Measurements from ENCODE around the gene EIF3K.

EIF3K gene

DNA sequence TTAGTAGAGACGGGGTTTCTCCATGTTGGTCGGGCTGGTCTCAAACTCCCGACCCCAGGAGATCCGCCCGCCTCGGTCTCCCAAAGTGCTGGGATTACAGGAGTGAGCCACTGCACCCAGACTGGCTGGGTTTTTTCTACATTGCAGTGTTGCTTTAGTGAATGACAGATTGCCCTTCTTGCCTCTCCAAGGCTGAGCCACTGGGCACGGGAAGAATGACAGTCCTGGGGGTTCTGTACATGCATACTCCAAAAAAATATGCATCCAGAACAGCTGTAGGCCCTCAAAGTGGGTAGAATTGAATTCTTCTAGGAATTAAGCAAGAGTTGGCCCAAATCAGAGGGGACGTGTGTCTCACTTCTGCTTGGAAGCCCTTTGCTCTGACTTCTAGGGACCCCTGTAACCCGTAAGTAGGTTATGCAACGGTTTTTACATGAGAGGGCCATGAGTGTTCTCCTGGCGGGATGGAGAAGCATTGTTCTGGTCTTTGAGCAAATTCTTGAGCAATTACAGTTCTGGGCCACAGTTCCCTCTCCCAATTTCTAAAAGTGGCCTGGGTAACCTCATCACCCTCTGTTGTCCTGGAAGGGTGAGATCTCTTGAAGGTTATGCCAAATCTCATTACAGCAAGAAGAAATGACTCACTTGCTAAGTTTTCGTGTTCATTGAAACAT lies 32.1 kb downstream of the EIF3K start:
- DNase-seq = no peak

- no peak for DNase-seq
Measured at GRCh38 chr19:38653028-38653571, 34.1 kb downstream of the EIF3K start.

DNA sequence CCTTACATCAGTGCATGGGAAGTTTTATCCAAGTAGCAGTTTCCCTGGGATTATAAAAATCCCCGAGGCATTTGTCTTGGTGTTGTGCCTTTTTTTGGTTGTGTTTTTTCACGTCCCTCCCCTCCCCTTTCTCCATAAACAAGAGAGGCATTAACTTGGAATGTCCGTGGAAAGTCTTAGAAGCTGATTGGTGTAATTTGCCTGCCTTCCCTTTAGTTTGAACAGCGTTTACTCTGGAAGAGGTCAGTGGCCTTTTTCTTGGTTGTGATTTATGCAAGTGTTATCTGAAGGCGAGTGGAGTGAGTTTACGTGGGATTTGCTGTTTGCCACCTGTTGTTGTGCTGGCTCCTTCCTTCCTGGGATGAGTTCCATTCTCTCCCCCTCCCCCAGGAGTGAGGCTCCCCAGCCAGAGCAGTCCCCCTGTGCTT lies 35.7 kb downstream of the EIF3K start:
- DNase-seq = no peak

- no peak for DNase-seq
Measured at GRCh38 chr19:38655148-38655824, 36.3 kb downstream of the EIF3K start.

DNA sequence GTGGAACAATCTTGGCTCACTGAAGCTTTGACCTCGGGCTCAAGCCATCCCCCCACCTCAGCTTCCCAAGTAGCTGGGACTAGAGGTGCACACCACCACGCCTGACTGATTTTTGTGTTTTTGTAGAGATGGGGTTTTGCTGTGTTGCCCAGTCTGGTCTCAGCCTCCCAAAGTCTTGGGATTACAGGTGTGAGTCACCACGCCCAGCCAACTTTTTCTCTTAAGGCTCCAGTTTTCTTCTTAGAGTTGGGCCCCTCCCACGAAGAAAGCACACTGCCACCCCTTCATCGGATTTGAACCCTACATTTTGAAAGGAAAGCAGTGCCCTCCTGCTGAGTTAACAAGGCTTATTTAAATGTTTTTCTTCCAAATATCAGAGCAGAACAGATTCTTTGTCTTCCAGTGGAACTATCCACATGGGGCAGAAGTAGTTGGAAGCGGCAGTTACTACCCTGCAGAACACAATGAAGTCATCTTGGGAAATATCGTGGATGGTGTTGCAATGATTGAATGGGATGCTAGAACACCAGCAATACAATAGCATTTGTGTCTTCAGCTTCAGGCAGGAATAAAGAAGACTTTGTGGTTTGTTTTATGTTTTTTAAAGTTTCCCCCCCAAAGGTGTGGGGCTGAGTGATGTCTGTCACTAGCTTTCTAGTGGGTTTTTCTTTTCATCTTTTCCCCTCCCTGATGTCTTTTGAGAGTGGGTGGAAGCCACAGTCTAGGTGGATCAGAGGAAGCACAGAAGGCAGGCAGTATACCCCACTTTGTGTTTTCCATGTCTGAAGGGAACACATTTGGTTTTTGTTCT lies 37.4 kb downstream of the EIF3K start:
- no peak for DNase-seq

GRCh38 chr19:38657633-38658222 lies 38.7 kb downstream of the EIF3K start:
- no peak for DNase-seq

DNA sequence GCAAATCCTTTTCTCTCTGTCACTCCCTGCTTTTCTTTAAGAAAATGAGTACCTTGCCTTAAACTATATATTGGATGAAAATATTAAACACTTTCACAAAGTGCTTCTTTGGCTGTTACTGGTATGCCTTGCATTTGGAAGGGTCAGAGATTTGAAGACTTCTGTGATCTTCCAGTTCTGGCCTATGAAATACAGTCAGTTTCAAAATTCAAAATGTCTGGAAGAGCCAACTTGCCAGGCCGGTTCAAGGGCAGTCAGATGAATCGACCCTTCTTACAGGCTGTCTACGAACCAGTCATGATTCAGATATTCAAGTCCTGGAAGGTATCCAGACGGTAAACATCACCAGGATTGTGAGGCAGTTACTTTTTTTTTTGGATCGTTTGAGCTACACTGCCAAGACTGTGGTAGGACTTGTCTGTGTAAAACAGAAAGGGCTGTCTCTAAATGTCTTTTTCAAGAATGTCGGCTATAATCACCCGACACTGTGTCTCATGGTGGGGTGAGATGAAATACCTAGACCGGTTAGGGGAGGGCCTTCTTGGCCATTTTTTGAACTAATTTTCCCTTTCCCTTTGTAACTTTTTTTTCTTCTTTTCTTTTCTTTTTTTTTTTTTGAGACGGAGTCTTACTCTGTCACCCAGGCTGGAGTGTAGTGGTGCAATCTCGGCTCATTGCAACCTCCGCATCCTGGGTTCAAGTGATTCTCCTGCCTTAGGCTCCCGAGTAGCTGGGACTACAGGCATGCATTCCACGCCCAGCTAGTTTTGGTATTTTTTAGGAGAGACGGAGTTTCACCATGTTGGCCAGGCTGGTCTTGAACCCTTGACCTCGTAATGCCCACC lies 39.7 kb downstream of the EIF3K start:
- no peak for DNase-seq

- no peak for DNase-seq
Measured at GRCh38 chr19:38660724-38661123, 41.7 kb downstream of the EIF3K start.

- DNase-seq = no peak
Measured at GRCh38 chr19:38661136-38661535, 42.1 kb downstream of the EIF3K start.

DNA sequence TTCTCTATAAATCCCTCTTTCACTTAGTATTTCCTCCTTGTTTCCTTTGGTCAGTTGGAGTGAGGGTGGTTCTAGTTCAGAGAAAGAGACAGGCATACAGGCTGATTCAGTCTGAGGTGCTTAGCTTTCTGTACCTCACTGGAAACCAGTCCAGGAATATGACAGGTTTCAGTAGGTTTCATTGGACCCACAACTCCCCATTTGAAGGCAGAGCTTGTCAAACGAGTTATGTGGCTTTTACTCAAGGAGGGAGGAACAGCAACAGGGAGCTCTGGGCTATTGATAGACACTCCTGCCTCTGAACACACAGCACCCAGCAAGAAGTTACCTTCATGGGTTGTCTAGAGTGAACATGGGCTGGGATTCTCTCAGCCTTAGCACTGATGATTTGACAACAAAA lies 43.0 kb downstream of the EIF3K start:
- DNase-seq = no peak

DNA sequence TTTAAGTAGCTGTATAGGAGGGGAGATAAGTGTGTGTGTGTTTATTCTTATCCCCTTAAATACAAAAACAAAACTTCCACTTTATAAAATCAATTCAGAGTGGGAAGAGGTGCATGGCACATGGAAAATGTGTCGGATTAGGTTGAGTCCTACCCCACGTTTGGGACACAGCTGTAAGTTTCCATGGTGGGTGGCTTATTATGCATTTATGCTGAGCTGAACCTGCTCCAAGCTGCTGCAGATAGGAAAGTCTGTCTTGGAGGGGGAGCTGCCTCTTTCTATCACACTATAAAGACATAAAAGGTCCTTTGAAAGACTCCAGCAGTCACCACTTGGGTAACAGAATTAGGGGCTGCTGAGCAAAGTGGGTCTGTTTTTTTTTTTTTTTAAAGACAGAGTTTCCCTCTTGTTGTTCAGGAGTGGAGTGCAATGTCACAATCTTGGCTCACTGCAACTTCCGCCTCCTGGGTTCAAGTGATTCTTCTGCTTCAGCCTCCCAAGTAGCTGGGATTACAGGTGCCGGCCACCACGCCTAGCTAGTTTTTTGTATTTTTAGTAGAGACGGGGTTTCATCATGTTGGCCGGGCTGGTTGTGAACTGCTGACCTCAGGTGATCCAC lies 43.7 kb downstream of the EIF3K start:
- DNase-seq = no peak

DNA sequence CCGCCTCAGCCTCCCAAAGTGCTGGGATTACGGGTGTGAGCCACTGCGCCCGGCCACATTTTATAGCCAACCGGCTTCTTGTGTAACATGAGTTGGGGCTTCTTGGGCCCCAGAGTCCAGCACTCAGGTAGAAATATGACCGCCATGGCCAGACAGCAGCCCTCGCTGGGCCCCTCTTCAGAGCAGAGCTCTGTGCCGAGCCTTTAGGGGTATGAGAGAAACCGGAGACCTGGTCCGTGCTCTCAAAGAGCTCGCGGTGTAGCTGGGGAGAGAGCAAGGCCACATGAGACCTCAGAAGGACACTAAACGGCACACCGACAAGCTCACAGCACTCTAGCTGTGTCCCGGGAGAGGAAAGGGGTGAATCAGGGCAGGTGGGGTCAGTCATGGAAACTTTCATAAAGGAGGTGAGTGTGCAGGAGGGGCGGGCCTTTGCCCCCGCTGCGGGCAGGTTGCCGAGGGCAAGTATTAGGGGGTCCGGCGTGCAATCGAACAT lies 44.2 kb downstream of the EIF3K start:
- no peak for DNase-seq

DNA sequence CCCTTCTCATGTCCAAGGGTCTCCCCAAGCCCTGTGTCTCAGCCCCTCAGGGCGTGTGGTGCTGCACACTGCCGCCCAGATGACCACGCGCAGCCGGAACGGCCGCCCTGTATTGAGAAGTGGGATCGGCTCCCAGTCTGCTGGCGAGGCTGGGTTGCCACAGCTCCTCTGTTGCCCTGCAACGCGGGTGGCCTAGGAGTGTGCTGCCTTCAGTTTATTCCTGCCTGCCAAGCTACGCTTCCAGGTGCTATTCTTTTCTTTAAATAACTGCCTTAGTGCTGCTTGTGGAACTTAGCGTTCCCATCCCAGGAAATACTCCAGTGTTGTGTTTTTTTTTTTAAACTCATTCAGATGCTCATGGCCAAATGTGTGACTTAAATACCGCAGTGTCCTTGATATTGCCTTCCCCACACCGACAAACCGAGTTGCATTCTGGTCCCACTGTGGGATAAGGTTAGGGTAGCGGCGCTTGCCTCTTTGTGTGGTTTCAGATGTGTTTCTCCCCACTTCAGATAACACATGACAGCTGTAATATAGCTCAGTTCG lies 45.0 kb downstream of the EIF3K start:
- no peak for DNase-seq

- no peak for DNase-seq
Measured at GRCh38 chr19:38664503-38665211, 45.7 kb downstream of the EIF3K start.

GRCh38 chr19:38665219-38665931 lies 46.4 kb downstream of the EIF3K start:
- no peak for DNase-seq

GRCh38 chr19:38665950-38666662 lies 47.1 kb downstream of the EIF3K start:
- no peak for DNase-seq

DNA sequence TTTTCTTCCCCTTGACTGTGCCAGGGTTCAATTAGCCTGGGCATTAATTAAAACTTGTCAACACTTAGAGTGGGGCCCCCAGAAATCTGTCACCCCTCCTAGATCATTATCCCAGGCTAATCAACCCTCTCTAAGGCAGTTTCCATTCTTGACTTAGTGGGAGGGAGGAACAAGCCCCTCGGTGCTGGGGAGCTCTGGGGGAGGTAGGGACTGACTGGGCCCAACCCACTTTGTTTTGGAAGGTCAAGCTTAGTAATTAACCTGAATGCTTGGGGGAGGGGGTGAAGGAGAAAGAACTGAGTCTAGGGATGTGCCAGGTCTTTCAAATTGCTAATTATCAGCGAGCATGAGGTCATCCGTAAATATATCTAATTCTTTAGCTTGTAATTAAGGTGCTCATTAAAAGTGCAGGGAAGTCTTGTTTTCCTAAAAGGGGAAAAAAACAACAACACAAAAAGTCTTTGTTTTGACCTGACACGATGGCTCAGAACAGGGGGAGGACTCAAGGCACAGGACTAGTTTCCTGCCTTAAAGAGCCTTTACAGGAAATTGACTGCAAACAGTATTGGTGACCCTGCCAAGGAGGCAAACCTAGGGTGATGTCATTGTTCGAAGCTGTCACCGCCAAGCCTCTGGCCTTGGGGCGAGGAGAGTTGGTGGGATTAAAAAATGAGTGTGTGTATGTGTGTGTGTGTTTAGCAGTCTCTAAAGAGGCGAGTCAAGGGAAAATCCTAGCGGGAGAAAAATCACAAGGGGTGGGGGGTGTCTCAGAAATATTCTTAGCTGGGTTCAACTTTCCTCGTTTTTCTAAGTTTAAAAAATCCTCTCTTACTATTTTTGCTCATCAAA lies 47.9 kb downstream of the EIF3K start:
- DNase-seq = no peak

DNA sequence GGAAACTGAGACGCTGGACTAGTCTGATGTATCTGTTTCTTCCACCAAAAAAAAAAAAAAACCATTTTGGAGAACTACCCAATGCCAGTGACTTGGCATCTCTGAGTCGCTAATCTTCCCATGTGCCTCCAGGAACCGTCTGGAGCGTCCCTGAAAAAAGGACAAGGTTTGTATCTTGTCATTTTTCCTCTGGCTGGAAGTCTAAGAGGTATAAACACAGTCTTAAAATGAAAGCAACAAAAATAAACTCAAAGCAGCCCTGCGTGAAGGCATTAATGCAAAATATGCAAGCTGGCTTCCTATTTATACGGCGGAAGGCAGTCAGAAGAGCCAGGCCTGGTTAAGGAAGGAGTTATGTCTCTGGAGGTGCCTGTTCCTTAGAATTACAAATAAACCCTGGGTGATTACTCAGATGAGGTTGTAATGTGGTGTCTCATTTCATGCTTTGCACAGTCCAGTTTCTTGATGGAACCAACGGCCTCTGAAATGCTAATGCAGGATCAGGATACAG lies 48.7 kb downstream of the EIF3K start:
- no peak for DNase-seq
